ENCODE results near the gene KRT81.

GRCh38 chr12:52336641-52337040 is 45.3 kb upstream of the KRT81 start:
- no peak for TF ChIP-seq POLR2AphosphoS5 (IDR thresholded peaks at IDR 0.05)
- TF ChIP-seq POLR2A (IDR thresholded peaks at IDR 0.05) = no peak
- TF ChIP-seq CTCF (IDR thresholded peaks at IDR 0.05) = no peak
- TF ChIP-seq EP300 (IDR thresholded peaks at IDR 0.05) = no peak

Data from gastroesophageal sphincter (tissue), 3 donors.